ENCODE measurements around the gene BORCS8. TPM values are rescaled to one million over a fixed set of nuclear protein-coding genes. Genes with fewer than 3 reads are reported as not detected.

The BORCS8 gene
- total RNA-seq, 2 donors from 2014 or later = 27.8 to 27.9 TPM

DNA sequence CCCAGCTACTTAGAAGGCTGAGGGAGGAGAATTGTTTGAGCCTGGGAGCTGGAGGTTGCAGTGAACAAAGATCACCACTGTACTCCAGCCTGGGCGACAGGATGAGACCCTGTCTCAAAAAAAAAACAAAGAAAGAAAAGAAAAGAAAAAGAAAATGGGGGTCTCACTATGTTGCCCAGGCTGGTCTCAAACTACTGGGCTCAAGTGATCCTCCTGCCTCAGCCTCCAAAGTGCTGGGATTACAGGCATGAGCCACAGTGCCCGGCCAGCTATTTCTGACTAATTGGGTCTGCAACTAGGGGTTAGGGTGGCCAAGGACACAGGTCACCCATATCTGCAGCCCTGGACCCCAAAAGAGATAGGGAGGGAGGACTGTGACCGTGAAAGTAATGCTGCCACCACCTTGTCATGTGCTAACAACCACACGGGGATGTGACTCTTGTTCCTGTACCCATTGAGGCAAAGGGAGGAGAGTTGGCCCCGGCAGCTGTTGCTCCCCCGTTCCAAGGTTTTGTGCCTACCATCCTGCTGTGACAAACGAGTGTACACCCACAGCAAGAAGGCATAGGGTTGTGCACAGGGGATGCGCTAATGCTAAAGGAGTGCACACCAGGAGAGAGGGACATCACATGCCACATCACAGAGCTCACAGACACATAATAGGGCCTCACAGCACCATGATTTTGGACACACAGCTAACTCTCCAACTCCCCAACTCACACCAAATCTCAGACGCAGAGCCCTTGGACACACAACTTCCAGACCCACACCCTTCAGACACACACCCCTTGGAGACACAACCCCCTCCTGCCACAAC is 22.5 kb downstream of the BORCS8 start:
- TF ChIP-seq, protein P1, sequence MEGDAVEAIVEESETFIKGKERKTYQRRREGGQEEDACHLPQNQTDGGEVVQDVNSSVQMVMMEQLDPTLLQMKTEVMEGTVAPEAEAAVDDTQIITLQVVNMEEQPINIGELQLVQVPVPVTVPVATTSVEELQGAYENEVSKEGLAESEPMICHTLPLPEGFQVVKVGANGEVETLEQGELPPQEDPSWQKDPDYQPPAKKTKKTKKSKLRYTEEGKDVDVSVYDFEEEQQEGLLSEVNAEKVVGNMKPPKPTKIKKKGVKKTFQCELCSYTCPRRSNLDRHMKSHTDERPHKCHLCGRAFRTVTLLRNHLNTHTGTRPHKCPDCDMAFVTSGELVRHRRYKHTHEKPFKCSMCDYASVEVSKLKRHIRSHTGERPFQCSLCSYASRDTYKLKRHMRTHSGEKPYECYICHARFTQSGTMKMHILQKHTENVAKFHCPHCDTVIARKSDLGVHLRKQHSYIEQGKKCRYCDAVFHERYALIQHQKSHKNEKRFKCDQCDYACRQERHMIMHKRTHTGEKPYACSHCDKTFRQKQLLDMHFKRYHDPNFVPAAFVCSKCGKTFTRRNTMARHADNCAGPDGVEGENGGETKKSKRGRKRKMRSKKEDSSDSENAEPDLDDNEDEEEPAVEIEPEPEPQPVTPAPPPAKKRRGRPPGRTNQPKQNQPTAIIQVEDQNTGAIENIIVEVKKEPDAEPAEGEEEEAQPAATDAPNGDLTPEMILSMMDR (IDR thresholded peaks at IDR 0.05) = no peak
- intact Hi-C loops (cut with DNase I) = no loop called here
- no peaks in the 10 kb centered on the region for H3K9me3 ChIP-seq
- no peaks in the 10 kb centered on the region for H3K36me3 ChIP-seq
- peaks cover 6% of the 10 kb centered on the region for H3K4me1 ChIP-seq
- DNase-seq = no peak
- peak overlapping the region in 1 of 2 donors; percentile 50 for H3K9ac ChIP-seq (ENCODE audit: low read depth in 2 of 2, low read length in 2 of 2)
- H3K27ac ChIP-seq = no peak overlapping the region
- no peaks in the 10 kb centered on the region for H3K27me3 ChIP-seq
- peak overlapping the region; percentile 27 for H3K4me3 ChIP-seq

DNA sequence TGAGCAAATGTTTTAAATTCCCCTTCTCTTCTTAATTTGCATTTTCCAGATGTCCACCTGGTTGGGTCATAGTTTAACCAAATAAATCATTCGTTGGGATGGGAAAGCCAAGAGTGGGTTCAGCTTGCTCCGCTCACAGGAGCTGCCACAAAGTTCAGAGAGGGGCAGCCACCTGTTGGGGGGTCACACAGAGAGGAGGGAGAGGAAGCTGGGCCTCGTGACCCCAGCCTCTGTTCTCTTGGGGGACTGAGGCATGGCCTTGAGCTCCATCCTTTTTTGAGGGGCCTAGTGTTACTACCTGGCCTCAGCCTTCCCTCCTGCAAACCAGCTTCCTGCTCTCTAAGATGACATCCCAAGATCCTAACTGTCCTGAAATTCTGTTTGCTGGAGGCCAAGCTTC is 24.3 kb downstream of the BORCS8 start:
- DNase-seq = no peak

DNA sequence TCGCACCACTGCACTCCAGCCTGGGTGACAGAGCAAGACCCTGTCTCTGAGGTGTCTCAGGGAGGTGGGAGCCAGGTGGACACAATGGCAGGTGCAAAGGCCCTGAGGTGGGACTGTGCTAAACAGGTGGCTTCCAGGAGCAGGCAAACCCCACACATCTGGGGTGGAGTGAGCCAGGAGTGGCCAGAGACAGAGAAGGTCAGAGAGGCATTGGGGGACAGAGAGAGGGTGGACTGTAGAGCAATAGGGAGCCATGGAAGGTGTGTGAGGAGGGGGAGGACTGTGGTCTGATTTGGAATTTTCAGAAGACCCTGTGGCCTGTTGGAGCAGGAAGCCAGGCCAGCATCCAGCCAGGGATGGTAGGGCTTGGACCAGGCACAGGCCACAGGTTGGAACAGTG is 26.6 kb downstream of the BORCS8 start:
- Histone ChIP-seq H3K9me3 (no peaks in the 10 kb centered on the region), H3K36me3 (no peaks in the 10 kb centered on the region), H3K27me3 (no peaks in the 10 kb centered on the region), H3K9ac (ENCODE audit: low read depth in 2 of 2, low read length in 2 of 2) (peak overlapping the region in 1 of 2 donors; percentile 24), H3K4me1 (peaks cover 6% of the 10 kb centered on the region), H3K4me3 (no peak overlapping the region), H3K27ac (no peak overlapping the region)
- intact Hi-C loops (cut with DNase I) = no loop called here
- TF ChIP-seq, protein P1 (IDR thresholded peaks at IDR 0.05) = no peak
- no peak for DNase-seq

More for the DNA sequence above, 24.3 kb downstream of the BORCS8 start:
- Histone ChIP-seq H3K4me1 (peaks cover 6% of the 10 kb centered on the region), H3K27me3 (no peaks in the 10 kb centered on the region), H3K9me3 (no peaks in the 10 kb centered on the region), H3K27ac (no peak overlapping the region), H3K36me3 (no peaks in the 10 kb centered on the region), H3K4me3 (no peak overlapping the region), H3K9ac (ENCODE audit: low read depth in 2 of 2, low read length in 2 of 2) (no peak overlapping the region)
- intact Hi-C loops (cut with DNase I) = no loop called here
- TF ChIP-seq, protein P1 (IDR thresholded peaks at IDR 0.05) = no peak

DNA sequence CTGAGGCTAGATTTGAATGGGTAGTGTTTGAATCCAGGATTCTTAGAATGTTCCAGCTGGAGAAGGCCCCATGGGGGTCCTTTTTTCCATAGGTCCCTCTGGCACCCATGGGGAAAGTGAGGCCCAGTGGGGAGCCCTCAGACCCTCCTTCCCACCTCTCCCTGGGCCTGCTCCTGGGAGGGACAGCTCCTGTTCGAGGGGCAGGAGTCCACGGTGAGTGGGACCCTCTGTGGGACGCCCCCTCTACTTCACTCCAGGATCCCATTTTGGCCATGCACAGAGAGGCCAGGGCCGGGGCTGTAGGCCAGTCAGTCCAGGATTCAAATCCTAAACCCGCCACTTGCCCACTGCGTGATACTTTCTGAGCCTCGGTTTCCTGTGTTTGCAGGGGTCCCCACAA is 29.5 kb downstream of the BORCS8 start:
- no peak overlapping the region for H3K9ac ChIP-seq (ENCODE audit: low read depth in 2 of 2, low read length in 2 of 2)
- intact Hi-C loops (cut with DNase I) = no loop called here
- no peak overlapping the region for H3K4me3 ChIP-seq
- no peak for DNase-seq
- no peaks in the 10 kb centered on the region for H3K36me3 ChIP-seq
- no peaks in the 10 kb centered on the region for H3K9me3 ChIP-seq
- TF ChIP-seq, protein P1 (IDR thresholded peaks at IDR 0.05) = no peak
- H3K4me1 ChIP-seq = no peaks in the 10 kb centered on the region
- H3K27me3 ChIP-seq = no peaks in the 10 kb centered on the region
- H3K27ac ChIP-seq = no peak overlapping the region

DNA sequence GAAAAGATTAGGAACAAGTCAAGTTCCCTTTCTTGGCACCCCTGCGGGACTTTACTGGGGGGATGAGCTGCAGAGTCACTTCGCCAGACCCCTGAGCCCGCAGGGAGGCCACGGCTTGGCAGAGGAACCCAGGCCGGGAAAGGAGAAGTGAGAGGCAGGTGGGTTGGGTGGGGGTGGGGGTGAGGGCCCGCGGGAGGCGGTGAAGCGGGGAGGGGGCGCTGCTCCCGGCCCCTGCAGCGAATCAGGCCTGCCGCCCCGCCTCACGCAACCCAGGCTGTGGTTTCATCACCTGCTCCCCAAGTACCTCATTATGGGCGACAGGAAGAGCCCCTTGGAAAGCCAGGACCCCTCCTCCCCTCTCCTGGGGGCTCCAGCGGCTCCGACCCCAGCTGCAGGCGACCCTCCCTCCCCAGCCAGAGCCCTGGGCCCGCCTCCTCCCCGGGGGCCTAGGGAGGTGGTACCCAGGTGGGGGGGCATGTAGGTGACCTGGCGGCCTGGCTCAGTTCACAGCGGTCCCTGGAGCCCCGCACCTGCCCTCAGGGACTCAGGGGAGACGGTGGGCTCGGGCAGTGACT is 31.4 kb downstream of the BORCS8 start:
- no peak for DNase-seq
- TF ChIP-seq, protein P1 (IDR thresholded peaks at IDR 0.05) = no peak
- Histone ChIP-seq H3K27me3 (no peaks in the 10 kb centered on the region), H3K27ac (no peak overlapping the region), H3K4me3 (no peak overlapping the region), H3K9ac (ENCODE audit: low read depth in 2 of 2, low read length in 2 of 2) (no peak overlapping the region), H3K9me3 (no peaks in the 10 kb centered on the region), H3K4me1 (no peaks in the 10 kb centered on the region), H3K36me3 (no peaks in the 10 kb centered on the region)
- intact Hi-C loops (cut with DNase I) = no loop called here
